Naive B cell (primary cell): Measurements from ENCODE around the gene TP53BP2. TPM values are rescaled to one million over a fixed set of nuclear protein-coding genes. Genes with fewer than 3 reads are reported as not detected.
"Not testable (repeated sequence)": the region's sequence is repeated elsewhere in the genome, so short reads cannot be mapped to it uniquely, and the experiment has no call there.

ENCODE experiments used
- ATAC-seq, 2 donors: fragments of 150-1000 bp; cut with Tn5 transposase; 2 replicates each; pipeline ENCODE4 v1.10.0; 2021; ENCODE audit warnings: low read depth in 2 of 2, mild to moderate bottlenecking in 2 of 2, moderate library complexity in 2 of 2
- DNase-seq: peaks from one replicate; pipeline ENCODE4 v3.0.0; 2022
- H3K27ac Mint-ChIP-seq, 6 donors: one replicate each; pipeline ENCODE4 v1.8.0; 2020 to 2022; ENCODE audit warnings: mild to moderate bottlenecking in 6 of 6, mixed read lengths in 6 of 6, moderate library complexity in 5 of 6, inconsistent platforms in 2 of 6
- H3K27me3 Mint-ChIP-seq, 3 donors: one replicate each; pipeline ENCODE4 v1.8.0; 2021 to 2022; ENCODE audit warnings: mixed read lengths in 3 of 3, mild to moderate bottlenecking in 1 of 3
- H3K36me3 Mint-ChIP-seq, 2 donors: one replicate each; pipeline ENCODE4 v1.8.0; 2020 to 2022; ENCODE audit warnings: mixed read lengths in 2 of 2, inconsistent platforms in 1 of 2, mild to moderate bottlenecking in 1 of 2
- H3K4me1 Mint-ChIP-seq, 3 donors: one replicate each; pipeline ENCODE4 v1.8.0; 2020 to 2022; ENCODE audit warnings: mixed read lengths in 3 of 3, inconsistent platforms in 1 of 3, mild to moderate bottlenecking in 1 of 3, moderate library complexity in 1 of 3
- H3K4me3 Mint-ChIP-seq, 8 donors: one replicate each; pipeline ENCODE4 v1.8.0; 2020 to 2022; ENCODE audit warnings: mild to moderate bottlenecking in 8 of 8, mixed read lengths in 8 of 8, moderate library complexity in 8 of 8, inconsistent platforms in 2 of 8
- H3K9me3 Mint-ChIP-seq, 7 donors: one replicate each; pipeline ENCODE4 v1.8.0; 2020 to 2022; ENCODE audit warnings: mixed read lengths in 7 of 7, mild to moderate bottlenecking in 5 of 7, inconsistent platforms in 2 of 7, moderate library complexity in 1 of 7
- polyA plus RNA-seq, 6 donors: library from polyadenylated mRNA; unstranded; fragments of 300-500 nt; fragmentation: Illumina TruSeq; gene quantifications; one replicate each; pipeline ENCODE4 v1.2.3, GENCODE V29; 2021; ENCODE audit warnings: low read depth in 6 of 6

Gene TP53BP2
- polyA plus RNA-seq, 6 donors from 2014 or later = 2.8 to 15.5 (median 12.9) TPM

- Mint-ChIP-seq H3K36me3 (peaks cover 23 to 37% of the 10 kb centered on the region in 2 donors), H3K4me1 (peaks cover 21 to 27% (median 25%) of the 10 kb centered on the region in 3 donors)
- not testable (repeated sequence) for H3K27me3 Mint-ChIP-seq, DNase-seq, H3K4me3 Mint-ChIP-seq, H3K9me3 Mint-ChIP-seq, H3K27ac Mint-ChIP-seq, ATAC-seq
These were observed 28.5 kb downstream of the TP53BP2 start for GRCh38 chr1:223817265-223817664.

DNA sequence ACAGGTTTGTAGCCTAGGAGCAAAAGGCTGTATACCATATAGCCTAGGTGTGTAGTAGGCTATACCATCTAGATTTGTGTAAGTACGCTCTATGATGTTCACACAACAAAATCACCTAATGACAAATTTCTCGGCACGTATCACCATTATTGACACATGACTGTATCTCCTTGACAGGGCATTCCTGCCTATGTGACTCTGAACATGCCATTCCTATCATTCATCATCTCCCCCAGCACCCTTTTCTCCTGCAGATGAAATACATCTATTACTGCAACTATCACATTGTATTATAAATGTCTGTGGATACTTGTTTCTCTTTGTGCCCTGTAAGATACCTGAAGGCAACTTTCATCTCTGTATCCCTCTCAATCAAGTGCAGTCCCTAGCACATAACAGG, 29.9 kb downstream of the TP53BP2 start:
- ATAC-seq = no peak
- no peak overlapping the region for H3K4me3 Mint-ChIP-seq
- H3K4me1 Mint-ChIP-seq = peaks cover 15 to 19% (median 18%) of the 10 kb centered on the region in 3 donors
- H3K9me3 Mint-ChIP-seq = no peaks in the 10 kb centered on the region
- peaks cover 21 to 37% of the 10 kb centered on the region in 2 donors for H3K36me3 Mint-ChIP-seq
- no peaks in the 10 kb centered on the region for H3K27me3 Mint-ChIP-seq
- DNase-seq = no peak
- H3K27ac Mint-ChIP-seq = peak overlapping the region in 2 of 6 donors; percentile 47 to 59

- no peak for DNase-seq
- no peaks in the 10 kb centered on the region for H3K9me3 Mint-ChIP-seq
- H3K27ac Mint-ChIP-seq = peak overlapping the region in 5 of 6 donors; percentile 4 to 86 (median 44)
- peaks cover 19 to 37% of the 10 kb centered on the region in 2 donors for H3K36me3 Mint-ChIP-seq
- ATAC-seq = no peak
- H3K27me3 Mint-ChIP-seq = no peaks in the 10 kb centered on the region
- H3K4me3 Mint-ChIP-seq = no peak overlapping the region
- peaks cover 13 to 18% (median 18%) of the 10 kb centered on the region in 3 donors for H3K4me1 Mint-ChIP-seq
These were observed 30.5 kb downstream of the TP53BP2 start for GRCh38 chr1:223815020-223815853.

- ATAC-seq = no peak
- H3K36me3 Mint-ChIP-seq = peaks cover 15 to 24% of the 10 kb centered on the region in 2 donors
- DNase-seq = no peak
- peaks cover 13 to 18% (median 18%) of the 10 kb centered on the region in 3 donors for H3K4me1 Mint-ChIP-seq
- H3K27me3 Mint-ChIP-seq = no peaks in the 10 kb centered on the region
- H3K27ac Mint-ChIP-seq = peak overlapping the region in 3 of 6 donors; percentile 42 to 74 (median 59)
- H3K4me3 Mint-ChIP-seq = no peak overlapping the region
- H3K9me3 Mint-ChIP-seq = no peaks in the 10 kb centered on the region
These were observed 32.1 kb downstream of the TP53BP2 start for GRCh38 chr1:223813645-223814044.

GRCh38 chr1:223811634-223812101, 34.1 kb downstream of the TP53BP2 start:
- Mint-ChIP-seq H3K36me3 (peaks cover 22 to 33% of the 10 kb centered on the region in 2 donors), H3K27me3 (no peaks in the 10 kb centered on the region), H3K9me3 (peaks cover 0 to 2% (median 0%) of the 10 kb centered on the region in 7 donors), H3K4me1 (peaks cover 13 to 18% (median 18%) of the 10 kb centered on the region in 3 donors), H3K27ac (peak overlapping the region in 2 of 6 donors; percentile 27 to 38), H3K4me3 (no peak overlapping the region)
- DNase-seq (peak; percentile 21), ATAC-seq (peak; percentile 64 to 71)

DNA sequence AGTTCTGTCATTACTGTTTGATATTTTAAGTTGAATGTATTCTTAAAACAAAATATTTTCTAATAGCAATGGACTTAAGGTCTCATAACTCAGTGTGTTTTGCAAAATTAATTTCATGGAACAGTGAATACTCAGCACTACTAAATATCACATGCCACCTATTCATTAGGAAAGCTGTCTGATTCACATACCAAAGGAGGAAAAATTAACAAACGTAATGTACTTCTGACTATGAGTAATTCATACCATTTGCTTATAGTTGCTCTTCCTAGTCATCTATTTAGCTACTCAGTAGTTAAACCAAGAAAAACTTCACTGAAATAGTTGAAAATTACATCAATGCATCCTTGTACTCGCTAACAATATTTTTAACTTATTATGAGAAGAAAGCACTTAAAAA, 35.2 kb downstream of the TP53BP2 start:
- peaks cover 13 to 18% (median 13%) of the 10 kb centered on the region in 3 donors for H3K4me1 Mint-ChIP-seq
- ATAC-seq (no peak), DNase-seq (no peak)
- H3K9me3 Mint-ChIP-seq = peaks cover 0 to 2% (median 0%) of the 10 kb centered on the region in 7 donors
- H3K36me3 Mint-ChIP-seq = peaks cover 30 to 35% of the 10 kb centered on the region in 2 donors
- H3K27me3 Mint-ChIP-seq = no peaks in the 10 kb centered on the region
- no peak overlapping the region for H3K4me3 Mint-ChIP-seq
- H3K27ac Mint-ChIP-seq = peak overlapping the region in 1 of 6 donors; percentile 16

- not testable (repeated sequence) for DNase-seq, ATAC-seq, H3K27me3 Mint-ChIP-seq, H3K9me3 Mint-ChIP-seq, H3K4me3 Mint-ChIP-seq, H3K27ac Mint-ChIP-seq
- Mint-ChIP-seq H3K4me1 (peaks cover 8 to 14% (median 13%) of the 10 kb centered on the region in 3 donors), H3K36me3 (peaks cover 30 to 35% of the 10 kb centered on the region in 2 donors)
These were observed 35.8 kb downstream of the TP53BP2 start for GRCh38 chr1:223809905-223810304.

- H3K36me3 Mint-ChIP-seq = peaks cover 35 to 54% of the 10 kb centered on the region in 2 donors
These were observed 42.5 kb downstream of the TP53BP2 start for GRCh38 chr1:223803211-223803610.

DNA sequence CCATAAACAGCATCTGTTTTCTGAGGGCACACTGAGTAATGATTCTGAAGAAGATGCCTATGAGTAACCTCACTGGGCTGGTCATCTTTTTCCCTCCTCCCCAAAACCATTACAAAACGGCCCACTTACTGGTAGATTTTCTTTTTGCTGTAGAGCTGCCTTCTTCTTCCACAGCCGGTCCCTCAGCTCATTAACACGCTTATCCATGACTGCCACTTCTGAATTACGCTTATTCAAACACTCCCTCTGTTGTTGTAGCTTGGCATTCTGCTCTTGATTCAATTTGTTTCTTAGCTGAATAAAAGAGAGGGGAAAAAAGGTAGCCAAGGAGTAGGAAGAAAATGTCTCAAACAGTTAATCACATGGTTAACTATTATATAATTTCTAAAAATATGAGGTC, 43.1 kb downstream of the TP53BP2 start:
- Mint-ChIP-seq H3K4me1 (no peaks in the 10 kb centered on the region), H3K4me3 (peak overlapping the region in 1 of 8 donors; percentile 29), H3K27ac (no peak overlapping the region), H3K36me3 (peaks cover 41 to 60% of the 10 kb centered on the region in 2 donors), H3K9me3 (peaks cover 0 to 2% (median 0%) of the 10 kb centered on the region in 7 donors), H3K27me3 (no peaks in the 10 kb centered on the region)
- ATAC-seq (no peak), DNase-seq (no peak)

More at GRCh38 chr1:223803211-223803610, 42.5 kb downstream of the TP53BP2 start:
- Mint-ChIP-seq H3K27me3 (no peaks in the 10 kb centered on the region), H3K9me3 (peaks cover 0 to 2% (median 0%) of the 10 kb centered on the region in 7 donors), H3K27ac (no peak overlapping the region), H3K4me3 (no peak overlapping the region), H3K4me1 (no peaks in the 10 kb centered on the region)
- DNase-seq (no peak), ATAC-seq (no peak)

DNA sequence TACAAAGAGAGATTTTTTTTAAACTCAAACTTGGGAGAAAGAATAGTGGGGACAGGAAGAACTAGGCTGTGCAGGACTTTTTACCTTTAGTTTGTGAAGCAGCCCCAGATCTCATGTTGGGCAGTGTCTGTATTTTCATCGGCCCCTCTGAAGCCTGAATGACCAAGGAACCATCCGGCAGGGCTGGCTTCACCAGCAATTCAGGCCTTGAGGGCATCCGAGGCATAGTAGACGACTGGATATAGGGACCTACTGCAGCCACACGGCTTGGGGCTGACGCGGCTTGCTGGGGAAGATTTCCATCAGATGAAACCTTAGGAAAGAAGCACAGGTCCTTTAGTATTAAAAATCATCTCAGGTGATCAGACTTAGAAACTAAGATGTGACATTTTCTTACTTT, 43.7 kb downstream of the TP53BP2 start:
- DNase-seq (no peak), ATAC-seq (no peak)
- Mint-ChIP-seq H3K4me1 (no peaks in the 10 kb centered on the region), H3K4me3 (no peak overlapping the region), H3K27me3 (no peaks in the 10 kb centered on the region), H3K9me3 (no peaks in the 10 kb centered on the region), H3K27ac (peak overlapping the region in 2 of 6 donors; percentile 13 to 47), H3K36me3 (peaks cover 38 to 56% of the 10 kb centered on the region in 2 donors)

- H3K4me3 Mint-ChIP-seq = no peak overlapping the region
- H3K36me3 Mint-ChIP-seq = peaks cover 36 to 39% of the 10 kb centered on the region in 2 donors
- H3K4me1 Mint-ChIP-seq = no peaks in the 10 kb centered on the region
- H3K9me3 Mint-ChIP-seq = no peaks in the 10 kb centered on the region
- no peak for ATAC-seq
- H3K27me3 Mint-ChIP-seq = no peaks in the 10 kb centered on the region
- no peak for DNase-seq
- H3K27ac Mint-ChIP-seq = peak overlapping the region in 2 of 6 donors; percentile 30 to 89
These were observed 49.5 kb downstream of the TP53BP2 start for GRCh38 chr1:223796210-223796609.

GRCh38 chr1:223794136-223794880, 51.4 kb downstream of the TP53BP2 start:
- ATAC-seq (no peak), DNase-seq (no peak)
- no peaks in the 10 kb centered on the region for H3K9me3 Mint-ChIP-seq
- peaks cover 23 to 38% of the 10 kb centered on the region in 2 donors for H3K36me3 Mint-ChIP-seq
- H3K4me3 Mint-ChIP-seq = no peak overlapping the region
- no peaks in the 10 kb centered on the region for H3K4me1 Mint-ChIP-seq
- H3K27ac Mint-ChIP-seq = peak overlapping the region in 1 of 6 donors; percentile 44
- H3K27me3 Mint-ChIP-seq = no peaks in the 10 kb centered on the region

DNA sequence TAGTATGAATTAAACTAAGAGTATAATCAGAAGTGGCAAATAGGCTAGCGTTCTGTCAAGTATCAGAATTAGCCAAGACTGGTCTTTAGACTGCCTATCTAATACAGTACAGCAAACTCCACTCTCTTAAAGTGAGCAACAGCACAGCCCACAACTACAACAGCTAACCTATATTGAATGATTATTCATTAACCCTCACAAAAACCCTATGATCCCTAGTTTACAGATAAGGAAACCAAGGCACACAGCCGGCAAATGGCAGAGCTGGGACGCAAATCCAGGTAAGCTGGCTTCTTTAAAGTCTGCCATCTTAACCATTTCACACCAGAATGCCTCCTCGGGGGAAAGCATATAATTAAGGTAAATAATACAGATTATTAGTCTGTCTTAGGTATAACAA, 52.0 kb downstream of the TP53BP2 start:
- Mint-ChIP-seq H3K4me3 (no peak overlapping the region), H3K9me3 (no peaks in the 10 kb centered on the region), H3K27ac (no peak overlapping the region), H3K36me3 (peaks cover 21 to 38% of the 10 kb centered on the region in 2 donors), H3K4me1 (no peaks in the 10 kb centered on the region), H3K27me3 (no peaks in the 10 kb centered on the region)
- ATAC-seq = no peak
- no peak for DNase-seq
